WI38 (cell line): ENCODE measurements around the gene INPP4B.

Source experiments
- H3K4me3 ChIP-seq: 2 replicates; pipeline ENCODE4 v1.5.1; 2011; ENCODE audit warnings: low read depth, mild to moderate bottlenecking, control low read depth, low read length
- TF ChIP-seq, protein P1 (sequence below): IDR thresholded peaks from 2 replicates; pipeline ENCODE4 v1.5.1; 2012; ENCODE audit warnings: low read depth, mild to moderate bottlenecking, control low read depth, low read length

INPP4B gene

GRCh38 chr4:142120921-142121320 lies 725.2 kb downstream of the INPP4B start:
- TF ChIP-seq, protein P1, sequence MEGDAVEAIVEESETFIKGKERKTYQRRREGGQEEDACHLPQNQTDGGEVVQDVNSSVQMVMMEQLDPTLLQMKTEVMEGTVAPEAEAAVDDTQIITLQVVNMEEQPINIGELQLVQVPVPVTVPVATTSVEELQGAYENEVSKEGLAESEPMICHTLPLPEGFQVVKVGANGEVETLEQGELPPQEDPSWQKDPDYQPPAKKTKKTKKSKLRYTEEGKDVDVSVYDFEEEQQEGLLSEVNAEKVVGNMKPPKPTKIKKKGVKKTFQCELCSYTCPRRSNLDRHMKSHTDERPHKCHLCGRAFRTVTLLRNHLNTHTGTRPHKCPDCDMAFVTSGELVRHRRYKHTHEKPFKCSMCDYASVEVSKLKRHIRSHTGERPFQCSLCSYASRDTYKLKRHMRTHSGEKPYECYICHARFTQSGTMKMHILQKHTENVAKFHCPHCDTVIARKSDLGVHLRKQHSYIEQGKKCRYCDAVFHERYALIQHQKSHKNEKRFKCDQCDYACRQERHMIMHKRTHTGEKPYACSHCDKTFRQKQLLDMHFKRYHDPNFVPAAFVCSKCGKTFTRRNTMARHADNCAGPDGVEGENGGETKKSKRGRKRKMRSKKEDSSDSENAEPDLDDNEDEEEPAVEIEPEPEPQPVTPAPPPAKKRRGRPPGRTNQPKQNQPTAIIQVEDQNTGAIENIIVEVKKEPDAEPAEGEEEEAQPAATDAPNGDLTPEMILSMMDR, result no peak
- no peak overlapping the region for H3K4me3 ChIP-seq

DNA sequence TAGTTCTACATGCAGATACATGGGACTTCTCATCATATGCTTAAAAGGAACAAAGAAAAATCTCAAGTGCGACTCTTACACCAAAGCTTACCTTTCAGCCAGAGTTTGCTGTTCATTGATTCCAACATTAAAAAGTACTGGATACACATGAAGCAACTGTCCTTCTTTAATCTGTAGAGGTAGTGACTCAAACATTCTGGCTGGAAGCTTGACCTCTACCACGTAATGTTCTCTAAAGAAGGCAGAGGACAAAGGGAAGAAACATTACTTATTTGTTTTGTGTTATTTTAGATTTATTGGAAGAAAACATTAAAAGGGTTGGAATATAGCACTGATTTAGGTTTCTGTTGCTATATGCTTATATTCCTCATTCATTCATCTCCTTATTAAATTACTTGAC lies 733.6 kb downstream of the INPP4B start:
- TF ChIP-seq, protein P1, result no peak
- no peak overlapping the region for H3K4me3 ChIP-seq

- no peak overlapping the region for H3K4me3 ChIP-seq
- TF ChIP-seq, protein P1, result no peak
Measured at GRCh38 chr4:142110136-142110535, 736.0 kb downstream of the INPP4B start.

GRCh38 chr4:142104041-142104440 lies 742.1 kb downstream of the INPP4B start:
- TF ChIP-seq, protein P1, result no peak
- H3K4me3 ChIP-seq, result no peak overlapping the region

- TF ChIP-seq, protein P1, result no peak
- H3K4me3 ChIP-seq, result no peak overlapping the region
Measured at GRCh38 chr4:142101401-142101800, 744.7 kb downstream of the INPP4B start.

DNA sequence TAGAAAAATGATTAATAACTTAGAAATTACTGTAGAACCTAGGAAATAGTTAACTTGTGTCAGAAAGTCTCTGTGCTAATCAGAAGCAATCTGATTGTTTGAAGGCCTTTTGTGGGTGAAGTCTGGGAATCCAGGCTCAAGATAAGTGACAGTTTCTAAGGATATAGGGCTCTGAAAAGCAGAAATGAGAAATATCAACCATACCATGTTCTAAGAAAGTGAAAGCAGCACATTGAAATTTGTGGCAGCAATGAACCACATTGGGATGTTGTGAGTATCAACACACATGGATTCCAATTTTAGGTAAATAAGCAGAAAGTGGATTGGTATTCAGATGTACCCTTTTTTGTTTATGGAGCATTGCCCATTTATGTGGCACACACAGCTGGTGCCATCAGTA lies 745.2 kb downstream of the INPP4B start:
- H3K4me3 ChIP-seq, result no peak overlapping the region
- TF ChIP-seq, protein P1, result no peak

DNA sequence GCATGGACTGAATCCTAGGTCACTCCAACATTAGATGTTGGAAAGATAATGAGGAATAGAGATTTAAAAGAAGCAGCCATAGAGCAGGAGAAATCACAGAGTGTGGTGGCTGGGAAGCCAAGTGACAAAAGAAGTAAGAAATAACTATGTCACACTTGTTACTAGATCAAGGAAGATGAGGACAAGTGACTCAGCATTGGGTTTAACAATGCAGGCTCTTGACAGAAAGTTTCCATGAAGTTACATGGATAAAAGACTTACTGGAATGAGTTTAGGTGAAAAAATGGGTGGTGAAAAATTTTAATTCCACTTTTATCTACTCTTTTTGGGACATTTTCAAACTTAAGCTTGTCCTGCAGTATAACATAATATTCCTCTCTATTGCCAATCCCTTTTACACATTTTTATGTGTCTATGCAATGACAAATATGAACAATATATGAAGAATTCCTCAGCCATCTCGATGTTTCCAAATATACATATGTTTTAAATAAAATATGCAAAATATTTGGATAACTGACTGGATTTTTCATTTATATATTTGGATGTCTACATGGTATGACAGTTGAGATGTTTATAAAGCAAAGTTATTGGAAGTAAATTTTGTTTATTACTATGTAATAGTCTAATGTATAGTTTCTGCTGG lies 747.1 kb downstream of the INPP4B start:
- no peak overlapping the region for H3K4me3 ChIP-seq
- TF ChIP-seq, protein P1, result no peak
